ENCODE data around the gene CCDC191.

CCDC191 gene, protein sequence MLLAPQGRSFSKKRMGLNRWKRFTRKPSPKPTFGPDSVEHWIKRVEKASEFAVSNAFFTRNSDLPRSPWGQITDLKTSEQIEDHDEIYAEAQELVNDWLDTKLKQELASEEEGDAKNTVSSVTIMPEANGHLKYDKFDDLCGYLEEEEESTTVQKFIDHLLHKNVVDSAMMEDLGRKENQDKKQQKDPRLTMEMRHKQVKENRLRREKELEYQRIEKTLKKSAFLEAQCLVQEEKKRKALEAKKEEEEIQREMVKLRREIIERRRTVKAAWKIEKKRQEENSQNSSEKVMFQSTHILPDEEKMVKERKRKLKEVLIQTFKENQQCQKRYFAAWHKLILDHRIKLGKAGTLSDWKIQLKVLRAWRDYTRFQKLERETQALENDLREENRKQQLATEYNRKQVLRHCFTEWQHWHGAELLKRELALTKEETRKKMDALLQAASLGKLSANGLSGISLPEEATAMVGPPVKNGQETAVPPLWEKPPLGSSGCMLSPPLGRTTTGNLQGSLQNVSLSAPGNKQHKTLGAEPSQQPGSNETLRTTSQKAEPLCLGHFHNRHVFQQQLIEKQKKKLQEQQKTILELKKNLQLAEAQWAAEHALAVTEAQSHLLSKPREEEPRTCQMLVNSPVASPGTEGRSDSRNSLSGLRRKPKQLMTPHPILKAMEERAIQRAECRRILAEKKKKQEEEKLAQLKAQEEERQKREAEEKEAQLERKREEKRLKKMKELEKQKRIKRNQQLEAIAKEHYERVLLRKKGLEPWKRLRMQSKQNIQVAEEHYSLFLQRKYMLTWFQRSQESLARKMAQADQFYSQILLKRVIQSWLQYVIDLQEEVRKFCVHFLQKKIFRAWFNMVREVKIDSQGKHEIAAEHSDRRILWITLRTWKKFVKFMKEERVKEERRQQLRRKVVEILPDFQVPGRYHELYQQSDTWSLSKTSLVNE

DNA sequence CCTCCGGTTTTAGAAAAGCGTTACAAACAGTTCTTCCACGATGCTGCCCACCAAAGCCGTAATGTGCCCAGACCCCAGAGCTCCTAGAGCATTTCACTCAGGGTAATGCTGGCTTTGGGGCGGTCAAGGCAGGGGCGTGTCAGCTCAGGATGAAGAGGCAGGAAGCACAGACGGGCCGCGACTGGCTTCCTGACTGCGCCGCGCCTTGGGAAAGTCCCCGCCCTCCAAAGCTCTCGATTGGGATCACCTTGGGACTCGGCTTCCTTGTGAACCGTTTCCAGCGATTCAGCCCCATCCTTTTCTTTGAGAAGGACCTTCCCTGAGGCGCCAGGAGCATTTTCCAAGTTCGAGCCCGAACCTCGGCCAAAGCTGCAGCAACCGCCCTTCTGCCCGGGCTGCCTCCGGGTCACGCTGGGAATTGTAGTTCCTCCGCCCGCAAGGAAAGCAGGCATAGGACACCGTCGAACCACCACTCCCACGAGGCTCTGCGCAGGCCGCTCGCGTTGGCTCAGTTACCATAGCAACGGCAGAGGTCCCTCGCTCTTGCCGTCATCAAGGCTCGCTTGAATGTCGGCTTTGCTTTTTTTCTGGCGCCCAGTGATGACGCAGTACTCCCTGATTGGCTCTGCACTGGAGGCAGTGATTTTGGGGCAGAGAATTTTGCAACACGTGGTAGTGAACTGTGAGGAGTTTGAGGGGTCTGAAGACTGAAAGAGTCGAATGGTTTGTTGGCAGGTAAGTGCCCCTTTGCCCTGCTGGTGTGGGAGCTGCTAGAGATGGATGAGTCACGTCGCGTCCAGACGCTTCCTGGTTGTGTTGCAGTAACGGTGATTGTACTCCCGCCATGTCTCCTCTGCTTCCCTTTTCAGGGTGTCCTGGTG lies at the start of gene CCDC191, which contains the start of gene QTRT2:
Gene CCDC191 (minus strand): TSS at position 397 of the 881 bp plus-strand sequence. CDS start 60 bp downstream, at position 337.
Gene QTRT2 (plus strand): TSS at position 608 of the 881 bp plus-strand sequence. CDS start 8,521 bp downstream, outside the sequence.
- peaks cover 11% of the 10 kb centered on the region for H3K4me1 ChIP-seq
- H3K9me3 ChIP-seq (ENCODE audit: control insufficient read depth, low read length): no peaks in the 10 kb centered on the region
- no peak within 1 kb of the TSS for H3K9ac ChIP-seq
- no peaks in the 10 kb centered on the region for H3K36me3 ChIP-seq (ENCODE audit: control insufficient read depth, insufficient read depth, low read length)
- no peaks in the 10 kb centered on the region for H3K27me3 ChIP-seq (ENCODE audit: control insufficient read depth, insufficient read depth, low read length)
- peaks cover 26% of the 10 kb centered on the region for H3K79me2 ChIP-seq
- TF ChIP-seq, protein P1, sequence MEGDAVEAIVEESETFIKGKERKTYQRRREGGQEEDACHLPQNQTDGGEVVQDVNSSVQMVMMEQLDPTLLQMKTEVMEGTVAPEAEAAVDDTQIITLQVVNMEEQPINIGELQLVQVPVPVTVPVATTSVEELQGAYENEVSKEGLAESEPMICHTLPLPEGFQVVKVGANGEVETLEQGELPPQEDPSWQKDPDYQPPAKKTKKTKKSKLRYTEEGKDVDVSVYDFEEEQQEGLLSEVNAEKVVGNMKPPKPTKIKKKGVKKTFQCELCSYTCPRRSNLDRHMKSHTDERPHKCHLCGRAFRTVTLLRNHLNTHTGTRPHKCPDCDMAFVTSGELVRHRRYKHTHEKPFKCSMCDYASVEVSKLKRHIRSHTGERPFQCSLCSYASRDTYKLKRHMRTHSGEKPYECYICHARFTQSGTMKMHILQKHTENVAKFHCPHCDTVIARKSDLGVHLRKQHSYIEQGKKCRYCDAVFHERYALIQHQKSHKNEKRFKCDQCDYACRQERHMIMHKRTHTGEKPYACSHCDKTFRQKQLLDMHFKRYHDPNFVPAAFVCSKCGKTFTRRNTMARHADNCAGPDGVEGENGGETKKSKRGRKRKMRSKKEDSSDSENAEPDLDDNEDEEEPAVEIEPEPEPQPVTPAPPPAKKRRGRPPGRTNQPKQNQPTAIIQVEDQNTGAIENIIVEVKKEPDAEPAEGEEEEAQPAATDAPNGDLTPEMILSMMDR (IDR thresholded peaks at IDR 0.05): no peak
- peak within 1 kb of the TSS; percentile 90 for H2AFZ ChIP-seq
- peak within 1 kb of the TSS; percentile 85 for H3K4me3 ChIP-seq (ENCODE audit: low read depth, low read length)
- H3K4me2 ChIP-seq (ENCODE audit: low read length): peak within 1 kb of the TSS; percentile 85
- H3K27ac ChIP-seq: peak within 1 kb of the TSS; percentile 58

DNA sequence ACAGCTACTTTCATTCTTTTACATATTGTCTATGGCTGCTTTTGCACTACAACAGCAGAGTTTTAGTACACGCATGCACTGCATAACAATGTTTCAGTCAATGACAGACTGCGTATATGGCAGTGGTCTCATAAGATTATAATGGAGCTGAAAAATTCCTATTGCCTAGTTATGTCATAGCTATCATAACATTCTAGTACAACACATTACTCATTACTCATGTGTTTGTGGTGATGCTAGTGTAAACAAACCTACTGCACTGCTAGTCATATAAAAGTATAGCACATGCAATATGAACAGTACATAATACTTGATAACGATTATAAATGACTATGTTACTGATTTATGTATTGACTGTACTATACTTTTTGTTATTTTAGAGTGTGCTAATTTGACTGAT lies 48.1 kb upstream of the CCDC191 start:
- Histone ChIP-seq H2AFZ (no peak overlapping the region), H3K36me3 (ENCODE audit: control insufficient read depth, insufficient read depth, low read length) (no peaks in the 10 kb centered on the region), H3K9me3 (ENCODE audit: control insufficient read depth, low read length) (no peaks in the 10 kb centered on the region), H3K9ac (no peak overlapping the region), H3K27me3 (ENCODE audit: control insufficient read depth, insufficient read depth, low read length) (no peaks in the 10 kb centered on the region), H3K4me1 (no peaks in the 10 kb centered on the region), H3K27ac (no peak overlapping the region), H3K79me2 (no peaks in the 10 kb centered on the region), H3K4me2 (ENCODE audit: low read length) (no peak overlapping the region), H3K4me3 (ENCODE audit: low read depth, low read length) (no peak overlapping the region)
- TF ChIP-seq, protein P1 (IDR thresholded peaks at IDR 0.05): no peak

DNA sequence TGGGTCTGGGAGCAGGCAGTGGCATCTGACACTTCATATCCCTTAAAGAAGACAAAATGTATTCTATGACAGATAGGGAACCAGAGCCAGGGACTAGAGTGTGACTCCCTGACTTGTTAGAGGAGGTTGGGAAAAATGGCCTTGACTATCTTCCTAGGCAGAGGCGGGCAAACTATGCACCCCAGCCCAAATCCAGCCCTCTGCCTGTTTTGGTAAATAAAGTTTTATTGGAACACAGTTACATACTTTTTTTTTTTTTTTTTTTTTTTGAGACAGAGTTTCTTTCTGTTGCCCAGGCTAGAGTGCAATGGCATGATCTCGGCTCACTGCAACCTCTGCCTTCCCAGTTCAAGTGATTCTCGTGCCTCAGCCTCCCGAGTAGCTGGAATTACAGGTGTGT lies 47.5 kb upstream of the CCDC191 start:
- no peaks in the 10 kb centered on the region for H3K36me3 ChIP-seq (ENCODE audit: control insufficient read depth, insufficient read depth, low read length)
- H3K79me2 ChIP-seq: no peaks in the 10 kb centered on the region
- no peak overlapping the region for H3K27ac ChIP-seq
- no peaks in the 10 kb centered on the region for H3K27me3 ChIP-seq (ENCODE audit: control insufficient read depth, insufficient read depth, low read length)
- no peaks in the 10 kb centered on the region for H3K9me3 ChIP-seq (ENCODE audit: control insufficient read depth, low read length)
- no peaks in the 10 kb centered on the region for H3K4me1 ChIP-seq
- TF ChIP-seq, protein P1 (IDR thresholded peaks at IDR 0.05): no peak
- no peak overlapping the region for H2AFZ ChIP-seq
- no peak overlapping the region for H3K9ac ChIP-seq
- no peak overlapping the region for H3K4me2 ChIP-seq (ENCODE audit: low read length)
- H3K4me3 ChIP-seq (ENCODE audit: low read depth, low read length): no peak overlapping the region

DNA sequence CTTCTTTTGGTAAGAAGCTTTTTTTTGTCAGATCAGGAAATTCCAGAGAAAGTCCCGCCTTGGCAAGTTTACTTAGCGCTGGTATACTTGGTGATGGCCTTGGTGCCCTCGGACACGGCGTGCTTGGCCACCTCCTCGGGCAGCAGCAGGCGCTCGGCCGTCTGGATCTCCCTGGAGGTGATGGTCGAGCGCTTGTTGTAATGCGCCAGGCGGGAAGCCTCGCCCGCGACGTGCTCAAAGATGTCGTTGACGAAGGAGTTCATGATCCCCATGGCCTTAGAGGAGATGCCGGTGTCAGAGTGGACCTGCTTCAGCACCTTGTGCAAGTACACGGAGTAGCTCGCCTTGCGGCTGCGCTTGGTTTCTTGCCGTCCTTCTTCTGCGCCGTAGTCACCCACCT lies 46.9 kb upstream of the CCDC191 start:
- no peaks in the 10 kb centered on the region for H3K79me2 ChIP-seq
- no peak overlapping the region for H3K9ac ChIP-seq
- H3K4me1 ChIP-seq: no peaks in the 10 kb centered on the region
- H2AFZ ChIP-seq: no peak overlapping the region
- H3K9me3 ChIP-seq (ENCODE audit: control insufficient read depth, low read length): no peaks in the 10 kb centered on the region
- H3K4me2 ChIP-seq (ENCODE audit: low read length): no peak overlapping the region
- TF ChIP-seq, protein P1 (IDR thresholded peaks at IDR 0.05): no peak
- H3K36me3 ChIP-seq (ENCODE audit: control insufficient read depth, insufficient read depth, low read length): no peaks in the 10 kb centered on the region
- H3K27me3 ChIP-seq (ENCODE audit: control insufficient read depth, insufficient read depth, low read length): no peaks in the 10 kb centered on the region
- H3K4me3 ChIP-seq (ENCODE audit: low read depth, low read length): no peak overlapping the region
- H3K27ac ChIP-seq: no peak overlapping the region

All from parathyroid adenoma (tissue), 2 donors.